Medulla oblongata (tissue), 1 donor: ENCODE data around the gene PGA3.
"Not testable (repeated sequence)": the region's sequence is repeated elsewhere in the genome, so short reads cannot be mapped to it uniquely, and the experiment has no call there.

Source experiments
- DNase-seq: peaks from one replicate; pipeline ENCODE4 v3.0.0-alpha.2; 2015; ENCODE audit errors: extremely low spot score

PGA3 gene

GRCh38 chr11:61207636-61208310, 4.5 kb downstream of the PGA3 start:
- not testable (repeated sequence) for DNase-seq

GRCh38 chr11:61210629-61211028, 7.3 kb downstream of the PGA3 start:
- not testable (repeated sequence) for DNase-seq

GRCh38 chr11:61211327-61211952, 8.1 kb downstream of the PGA3 start:
- DNase-seq = not testable (repeated sequence)

- DNase-seq = not testable (repeated sequence)
Observed at GRCh38 chr11:61212202-61212601, 8.9 kb downstream of the PGA3 start.

GRCh38 chr11:61213711-61214324, 10.5 kb downstream of the PGA3 start:
- not testable (repeated sequence) for DNase-seq

- DNase-seq = not testable (repeated sequence)
Observed at GRCh38 chr11:61218306-61218705, 15.0 kb downstream of the PGA3 start.

- DNase-seq = not testable (repeated sequence)
Observed at GRCh38 chr11:61219016-61219415, 15.7 kb downstream of the PGA3 start.

GRCh38 chr11:61222047-61222446, 18.7 kb downstream of the PGA3 start, which contains the start of gene PGA4:
TSS of gene PGA4 (plus strand) at chr11:61222347. CDS start at chr11:61222401, 54 bp downstream.
- not testable (repeated sequence) for DNase-seq

- not testable (repeated sequence) for DNase-seq
Observed at GRCh38 chr11:61222692-61223091, 19.4 kb downstream of the PGA3 start.

- not testable (repeated sequence) for DNase-seq
Observed at GRCh38 chr11:61226457-61227137, 23.3 kb downstream of the PGA3 start.

GRCh38 chr11:61229458-61229857, 26.1 kb downstream of the PGA3 start:
- DNase-seq = not testable (repeated sequence)

GRCh38 chr11:61231033-61231432, 27.7 kb downstream of the PGA3 start:
- not testable (repeated sequence) for DNase-seq

- not testable (repeated sequence) for DNase-seq
Observed at GRCh38 chr11:61231585-61231984, 28.3 kb downstream of the PGA3 start.

GRCh38 chr11:61232548-61233145, 29.3 kb downstream of the PGA3 start:
- DNase-seq = not testable (repeated sequence)

GRCh38 chr11:61237130-61237529, 33.8 kb downstream of the PGA3 start:
- not testable (repeated sequence) for DNase-seq

GRCh38 chr11:61240288-61240687, 37.0 kb downstream of the PGA3 start:
- not testable (repeated sequence) for DNase-seq

- not testable (repeated sequence) for DNase-seq
Observed at GRCh38 chr11:61240875-61241274, 37.6 kb downstream of the PGA3 start, which contains the start of gene PGA5. TSS of gene PGA5 (plus strand) at chr11:61241175. CDS start at chr11:61241227, 52 bp downstream.

- DNase-seq = not testable (repeated sequence)
Observed at GRCh38 chr11:61241526-61241925, 38.2 kb downstream of the PGA3 start.

GRCh38 chr11:61245284-61245964, 42.1 kb downstream of the PGA3 start:
- not testable (repeated sequence) for DNase-seq

GRCh38 chr11:61248071-61248470, 44.8 kb downstream of the PGA3 start:
- not testable (repeated sequence) for DNase-seq

- DNase-seq = not testable (repeated sequence)
Observed at GRCh38 chr11:61249201-61249600, 45.9 kb downstream of the PGA3 start.
